ENCODE data around the gene USP10.

Gene USP10

DNA sequence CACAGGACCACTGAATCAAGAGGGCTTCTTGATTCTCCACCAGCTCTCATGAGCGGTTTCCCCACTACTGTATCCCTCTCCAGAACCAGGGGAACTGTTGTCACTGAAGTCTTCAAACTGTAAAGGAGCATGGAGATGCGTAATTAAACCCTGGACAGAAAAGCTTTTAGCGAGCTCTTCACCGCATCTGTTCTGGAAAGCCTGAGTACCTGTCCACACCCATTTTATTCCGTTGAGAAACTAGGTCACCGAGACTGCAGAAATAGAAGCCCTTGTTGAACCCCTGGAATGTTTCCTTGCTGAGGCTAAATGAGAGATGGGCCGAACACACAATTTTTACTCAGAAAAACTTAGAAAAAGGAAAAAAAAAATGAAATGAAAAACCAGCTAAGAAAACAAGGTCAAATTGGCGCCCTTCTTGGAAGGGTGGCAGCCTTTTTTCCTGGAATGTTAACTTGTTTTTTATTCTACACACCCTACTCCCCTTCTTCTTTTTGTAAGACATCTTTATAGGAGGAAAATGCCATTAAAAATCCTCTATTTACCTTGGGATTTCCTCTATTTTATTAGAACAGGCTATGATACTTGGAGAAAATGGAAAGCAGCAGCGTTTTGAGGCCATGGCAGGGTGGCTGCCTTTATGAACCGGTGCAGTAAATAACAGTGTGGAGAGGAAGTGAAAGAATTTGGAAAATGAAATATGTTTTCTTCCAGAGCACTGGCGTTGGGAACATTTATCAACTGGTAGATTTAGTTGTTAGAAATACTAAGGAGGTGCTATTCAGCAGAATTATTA is 67.4 kb downstream of the USP10 start:
- Mint-ChIP-seq H3K4me3 (no peak overlapping the region), H3K9me3 (no peaks in the 10 kb centered on the region), H3K4me1 (peaks cover 34% of the 10 kb centered on the region), H3K36me3 (ENCODE audit: insufficient read depth) (peaks cover 61% of the 10 kb centered on the region), H3K27me3 (no peaks in the 10 kb centered on the region), H3K27ac (ENCODE audit: low read depth) (no peak overlapping the region)
- ATAC-seq (replicated peaks; ENCODE audit: extremely low read depth, poor library complexity, severe bottlenecking) (no peak), DNase-seq (ENCODE audit: low spot score in 2 of 2) (no peak)

GRCh38 chr16:84768061-84768807 is 68.4 kb downstream of the USP10 start:
- Mint-ChIP-seq H3K36me3 (ENCODE audit: insufficient read depth) (peaks cover 59% of the 10 kb centered on the region), H3K4me3 (no peak overlapping the region), H3K27ac (ENCODE audit: low read depth) (peak overlapping the region; percentile 22), H3K27me3 (no peaks in the 10 kb centered on the region), H3K4me1 (peaks cover 34% of the 10 kb centered on the region), H3K9me3 (no peaks in the 10 kb centered on the region)
- DNase-seq (ENCODE audit: low spot score in 2 of 2) = no peak
- ATAC-seq (replicated peaks; ENCODE audit: extremely low read depth, poor library complexity, severe bottlenecking) = peak; percentile 14

GRCh38 chr16:84768808-84769197 is 69.0 kb downstream of the USP10 start:
- Mint-ChIP-seq H3K4me1 (peaks cover 34% of the 10 kb centered on the region), H3K27ac (ENCODE audit: low read depth) (peak overlapping the region; percentile 22), H3K9me3 (no peaks in the 10 kb centered on the region), H3K36me3 (ENCODE audit: insufficient read depth) (peaks cover 56% of the 10 kb centered on the region), H3K27me3 (no peaks in the 10 kb centered on the region), H3K4me3 (no peak overlapping the region)
- DNase-seq (ENCODE audit: low spot score in 2 of 2) (no peak), ATAC-seq (replicated peaks; ENCODE audit: extremely low read depth, poor library complexity, severe bottlenecking) (no peak)

GRCh38 chr16:84769416-84769815 is 69.6 kb downstream of the USP10 start:
- Mint-ChIP-seq H3K36me3 (ENCODE audit: insufficient read depth) (peaks cover 57% of the 10 kb centered on the region), H3K27me3 (no peaks in the 10 kb centered on the region), H3K27ac (ENCODE audit: low read depth) (no peak overlapping the region), H3K4me3 (no peak overlapping the region), H3K9me3 (no peaks in the 10 kb centered on the region), H3K4me1 (peaks cover 34% of the 10 kb centered on the region)
- ATAC-seq (replicated peaks; ENCODE audit: extremely low read depth, poor library complexity, severe bottlenecking) (no peak), DNase-seq (ENCODE audit: low spot score in 2 of 2) (no peak)

- peaks cover 15% of the 10 kb centered on the region for H3K4me1 Mint-ChIP-seq
- no peak for DNase-seq (ENCODE audit: low spot score in 2 of 2)
- ATAC-seq (replicated peaks; ENCODE audit: extremely low read depth, poor library complexity, severe bottlenecking) = no peak
These were observed 73.5 kb downstream of the USP10 start for GRCh38 chr16:84773312-84773711.

GRCh38 chr16:84774810-84775209 is 75.0 kb downstream of the USP10 start:
- Mint-ChIP-seq H3K27me3 (no peaks in the 10 kb centered on the region), H3K36me3 (ENCODE audit: insufficient read depth) (peaks cover 53% of the 10 kb centered on the region), H3K27ac (ENCODE audit: low read depth) (no peak overlapping the region), H3K4me1 (peaks cover 2% of the 10 kb centered on the region), H3K9me3 (no peaks in the 10 kb centered on the region), H3K4me3 (no peak overlapping the region)
- DNase-seq (ENCODE audit: low spot score in 2 of 2) = no peak
- ATAC-seq (replicated peaks; ENCODE audit: extremely low read depth, poor library complexity, severe bottlenecking) = no peak

More at GRCh38 chr16:84773312-84773711, 73.5 kb downstream of the USP10 start:
- Mint-ChIP-seq H3K4me3 (no peak overlapping the region), H3K27me3 (no peaks in the 10 kb centered on the region), H3K9me3 (no peaks in the 10 kb centered on the region), H3K36me3 (ENCODE audit: insufficient read depth) (peaks cover 53% of the 10 kb centered on the region), H3K27ac (ENCODE audit: low read depth) (no peak overlapping the region)

GRCh38 chr16:84775262-84775810 is 75.5 kb downstream of the USP10 start:
- ATAC-seq (replicated peaks; ENCODE audit: extremely low read depth, poor library complexity, severe bottlenecking) (no peak), DNase-seq (ENCODE audit: low spot score in 2 of 2) (no peak)
- H3K4me3 Mint-ChIP-seq = no peak overlapping the region
- no peaks in the 10 kb centered on the region for H3K9me3 Mint-ChIP-seq
- H3K36me3 Mint-ChIP-seq (ENCODE audit: insufficient read depth) = peaks cover 58% of the 10 kb centered on the region
- H3K27ac Mint-ChIP-seq (ENCODE audit: low read depth) = no peak overlapping the region
- H3K4me1 Mint-ChIP-seq = no peaks in the 10 kb centered on the region
- H3K27me3 Mint-ChIP-seq = no peaks in the 10 kb centered on the region

DNA sequence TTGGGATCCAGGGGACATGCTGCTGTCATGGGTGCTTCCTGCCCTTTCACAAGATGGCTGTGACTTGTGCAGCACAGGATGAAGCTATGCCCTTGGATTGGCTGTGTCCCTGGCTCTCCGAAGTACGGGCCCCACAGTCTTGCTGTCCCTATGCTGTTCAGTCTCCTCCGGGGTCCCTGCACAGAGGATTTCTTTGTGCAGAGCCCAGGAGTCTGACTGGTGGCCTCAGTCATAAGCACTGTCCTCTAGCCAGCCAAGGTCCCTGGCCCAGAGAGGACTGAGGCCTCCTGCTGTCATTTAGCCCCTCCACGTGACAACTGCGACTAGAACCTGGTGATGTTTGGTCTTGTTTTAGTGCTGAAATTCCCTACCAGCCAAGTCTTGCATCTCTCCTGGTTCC is 77.6 kb downstream of the USP10 start:
- Mint-ChIP-seq H3K27me3 (no peaks in the 10 kb centered on the region), H3K4me1 (no peaks in the 10 kb centered on the region), H3K4me3 (no peak overlapping the region), H3K9me3 (no peaks in the 10 kb centered on the region), H3K36me3 (ENCODE audit: insufficient read depth) (peaks cover 55% of the 10 kb centered on the region), H3K27ac (ENCODE audit: low read depth) (no peak overlapping the region)
- no peak for ATAC-seq (replicated peaks; ENCODE audit: extremely low read depth, poor library complexity, severe bottlenecking)
- DNase-seq (ENCODE audit: low spot score in 2 of 2) = no peak

DNA sequence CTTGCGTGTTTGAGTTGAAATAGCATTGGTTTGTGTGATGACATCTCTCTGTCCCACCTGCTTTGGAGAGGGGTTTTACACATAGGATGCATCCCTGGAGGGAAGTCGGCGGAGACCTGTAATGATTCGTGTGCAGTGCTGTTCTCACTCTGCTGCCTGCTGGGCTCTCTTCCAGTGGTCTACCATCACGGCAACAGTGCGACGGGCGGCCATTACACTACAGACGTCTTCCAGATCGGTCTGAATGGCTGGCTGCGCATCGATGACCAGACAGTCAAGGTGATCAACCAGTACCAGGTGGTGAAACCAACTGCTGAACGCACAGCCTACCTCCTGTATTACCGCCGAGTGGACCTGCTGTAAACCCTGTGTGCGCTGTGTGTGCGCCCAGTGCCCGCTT is 78.9 kb downstream of the USP10 start:
- no peak overlapping the region for H3K4me3 Mint-ChIP-seq
- H3K27me3 Mint-ChIP-seq = no peaks in the 10 kb centered on the region
- ATAC-seq (replicated peaks; ENCODE audit: extremely low read depth, poor library complexity, severe bottlenecking) (no peak), DNase-seq (ENCODE audit: low spot score in 2 of 2) (no peak)
- H3K36me3 Mint-ChIP-seq (ENCODE audit: insufficient read depth) = peaks cover 56% of the 10 kb centered on the region
- no peaks in the 10 kb centered on the region for H3K9me3 Mint-ChIP-seq
- no peaks in the 10 kb centered on the region for H3K4me1 Mint-ChIP-seq
- no peak overlapping the region for H3K27ac Mint-ChIP-seq (ENCODE audit: low read depth)

DNA sequence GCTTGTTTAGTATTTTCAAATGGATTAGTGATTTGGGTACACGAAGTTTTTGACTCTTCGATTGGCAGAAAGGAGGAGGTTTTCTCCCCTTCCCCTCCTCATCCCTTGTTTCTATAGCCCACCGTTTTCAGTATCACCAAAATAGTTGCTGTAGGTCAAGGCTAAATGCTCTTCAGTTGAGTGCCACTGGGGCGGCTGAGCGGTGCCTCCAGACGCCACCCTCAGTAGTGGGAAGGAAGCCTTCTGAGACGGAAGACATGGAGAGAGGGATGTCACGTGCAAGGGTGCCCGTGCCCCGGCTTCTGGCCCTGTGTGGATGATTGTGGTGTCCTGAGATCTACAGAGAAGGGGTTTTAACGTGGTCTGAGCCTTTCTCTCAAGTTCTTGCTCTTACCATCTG is 80.3 kb downstream of the USP10 start:
- Mint-ChIP-seq H3K27ac (ENCODE audit: low read depth) (no peak overlapping the region), H3K9me3 (no peaks in the 10 kb centered on the region), H3K27me3 (no peaks in the 10 kb centered on the region), H3K4me3 (no peak overlapping the region), H3K36me3 (ENCODE audit: insufficient read depth) (peaks cover 47% of the 10 kb centered on the region), H3K4me1 (no peaks in the 10 kb centered on the region)
- no peak for ATAC-seq (replicated peaks; ENCODE audit: extremely low read depth, poor library complexity, severe bottlenecking)
- DNase-seq (ENCODE audit: low spot score in 2 of 2) = no peak

DNA sequence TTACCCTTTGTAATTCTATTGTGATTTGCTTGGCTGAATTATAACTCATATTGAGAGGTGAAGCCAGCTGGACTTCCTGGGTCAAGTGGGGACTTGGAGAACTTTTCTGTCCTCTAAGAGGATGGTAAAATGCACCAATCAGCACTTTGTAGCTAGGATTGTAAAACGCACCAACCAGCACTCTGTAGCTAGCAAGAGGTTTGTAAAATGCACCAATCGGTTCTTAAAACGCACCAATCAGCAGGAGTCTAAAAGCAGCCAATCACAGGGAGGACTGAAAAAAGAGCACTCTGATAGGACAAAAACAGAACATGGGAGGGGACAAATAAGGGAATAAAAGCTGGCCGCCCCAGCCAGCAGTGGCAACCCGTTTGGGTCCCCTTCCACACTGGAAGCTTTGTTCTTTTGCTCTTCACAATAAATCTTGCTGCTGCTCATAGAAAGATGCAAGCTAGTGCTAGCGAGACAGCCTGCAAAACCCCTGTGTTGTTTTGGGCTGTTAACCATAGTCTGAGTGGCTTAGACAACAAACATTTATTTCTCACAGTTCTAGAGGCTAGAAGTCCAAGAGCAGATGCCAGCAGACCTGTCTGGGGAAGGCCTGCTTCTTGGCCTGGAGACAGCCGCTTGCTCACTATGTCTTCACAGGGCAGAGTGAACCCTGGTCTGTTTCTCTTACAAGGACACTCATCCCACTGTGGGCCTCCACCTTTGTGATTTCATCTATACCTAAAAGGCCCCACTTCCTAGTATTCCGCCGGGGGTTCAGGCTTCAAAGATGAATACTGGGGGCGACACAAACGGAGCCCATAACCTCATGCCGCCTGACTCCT is 81.0 kb downstream of the USP10 start:
- Mint-ChIP-seq H3K36me3 (ENCODE audit: insufficient read depth) (peaks cover 44% of the 10 kb centered on the region), H3K4me1 (no peaks in the 10 kb centered on the region), H3K27ac (ENCODE audit: low read depth) (no peak overlapping the region), H3K9me3 (no peaks in the 10 kb centered on the region), H3K27me3 (no peaks in the 10 kb centered on the region), H3K4me3 (no peak overlapping the region)
- ATAC-seq (replicated peaks; ENCODE audit: extremely low read depth, poor library complexity, severe bottlenecking) = no peak
- no peak for DNase-seq (ENCODE audit: low spot score in 2 of 2)

DNA sequence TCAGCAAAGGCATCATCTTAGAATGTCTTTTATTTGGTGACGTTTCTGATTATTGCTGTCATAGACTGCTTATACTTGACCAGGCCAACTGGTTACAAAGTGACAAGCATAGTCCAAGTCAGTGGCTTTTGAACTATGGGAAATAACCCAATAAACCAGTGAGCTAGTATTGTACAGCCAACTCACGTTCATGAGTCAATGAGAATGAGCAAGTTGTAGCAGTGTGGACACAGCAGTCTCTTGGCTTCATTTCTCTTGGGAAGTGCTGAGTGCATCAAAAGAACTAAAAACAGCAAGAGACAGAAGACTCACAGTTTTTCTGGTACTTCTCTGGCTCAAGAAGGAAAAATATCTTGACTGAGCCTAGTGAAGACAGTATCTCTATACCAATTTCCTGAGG is 83.0 kb downstream of the USP10 start:
- Mint-ChIP-seq H3K27ac (ENCODE audit: low read depth) (no peak overlapping the region), H3K27me3 (no peaks in the 10 kb centered on the region), H3K9me3 (no peaks in the 10 kb centered on the region), H3K36me3 (ENCODE audit: insufficient read depth) (peaks cover 32% of the 10 kb centered on the region), H3K4me3 (no peak overlapping the region), H3K4me1 (no peaks in the 10 kb centered on the region)
- ATAC-seq (replicated peaks; ENCODE audit: extremely low read depth, poor library complexity, severe bottlenecking) = no peak
- DNase-seq (ENCODE audit: low spot score in 2 of 2) = no peak

All from central memory CD8-positive, alpha-beta T cell (primary cell).